IPS-18c (cell line): ENCODE results near the gene MKNK2.

Experiments
- H3K4me3 ChIP-seq: 2 replicates; pipeline ENCODE4 v1.7.0; 2013; ENCODE audit warnings: low read depth, mild to moderate bottlenecking, low read length, moderate library complexity; ENCODE audit not compliant: insufficient read depth
- H3K9me3 ChIP-seq: one replicate; pipeline ENCODE4 v1.6.1; 2013; ENCODE audit warnings: mild to moderate bottlenecking, low read length, moderate library complexity; ENCODE audit not compliant: control insufficient read depth, insufficient read depth

MKNK2 gene

DNA sequence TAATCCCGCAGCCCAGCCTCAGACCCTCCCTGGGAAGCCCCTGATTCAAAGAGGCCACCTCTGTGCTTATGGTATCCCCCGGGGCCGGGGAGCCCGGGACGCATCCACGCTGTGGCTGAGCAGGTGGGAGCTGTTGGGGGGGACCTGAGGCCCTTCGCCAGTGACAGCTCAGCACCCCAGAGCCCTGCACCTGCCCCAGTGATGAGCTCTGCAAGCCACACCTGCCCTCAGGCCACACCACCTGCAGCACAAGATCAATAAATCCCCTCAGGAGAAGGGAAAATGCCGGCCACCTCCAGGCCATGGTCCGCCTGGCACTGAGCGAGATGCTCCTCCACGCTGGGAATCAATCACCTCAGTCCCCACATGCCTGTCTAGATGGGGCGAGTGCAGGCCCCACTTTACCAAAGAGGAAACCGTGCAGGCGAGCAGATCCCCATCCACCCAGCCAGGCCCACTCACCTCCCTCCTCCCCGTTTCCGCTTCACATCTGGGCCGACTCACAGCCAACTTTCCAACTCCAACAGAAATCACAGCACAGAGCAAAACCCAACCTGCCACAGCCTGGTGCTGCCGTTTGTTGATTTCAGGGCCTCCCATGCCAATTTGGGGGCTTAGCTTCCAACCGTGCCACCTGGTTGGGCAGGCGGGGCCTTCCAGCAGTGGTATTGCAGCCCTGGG, 32.3 kb upstream of the MKNK2 start:
- H3K4me3 ChIP-seq, result no peak overlapping the region
- H3K9me3 ChIP-seq, result peaks cover 4% of the 10 kb centered on the region

DNA sequence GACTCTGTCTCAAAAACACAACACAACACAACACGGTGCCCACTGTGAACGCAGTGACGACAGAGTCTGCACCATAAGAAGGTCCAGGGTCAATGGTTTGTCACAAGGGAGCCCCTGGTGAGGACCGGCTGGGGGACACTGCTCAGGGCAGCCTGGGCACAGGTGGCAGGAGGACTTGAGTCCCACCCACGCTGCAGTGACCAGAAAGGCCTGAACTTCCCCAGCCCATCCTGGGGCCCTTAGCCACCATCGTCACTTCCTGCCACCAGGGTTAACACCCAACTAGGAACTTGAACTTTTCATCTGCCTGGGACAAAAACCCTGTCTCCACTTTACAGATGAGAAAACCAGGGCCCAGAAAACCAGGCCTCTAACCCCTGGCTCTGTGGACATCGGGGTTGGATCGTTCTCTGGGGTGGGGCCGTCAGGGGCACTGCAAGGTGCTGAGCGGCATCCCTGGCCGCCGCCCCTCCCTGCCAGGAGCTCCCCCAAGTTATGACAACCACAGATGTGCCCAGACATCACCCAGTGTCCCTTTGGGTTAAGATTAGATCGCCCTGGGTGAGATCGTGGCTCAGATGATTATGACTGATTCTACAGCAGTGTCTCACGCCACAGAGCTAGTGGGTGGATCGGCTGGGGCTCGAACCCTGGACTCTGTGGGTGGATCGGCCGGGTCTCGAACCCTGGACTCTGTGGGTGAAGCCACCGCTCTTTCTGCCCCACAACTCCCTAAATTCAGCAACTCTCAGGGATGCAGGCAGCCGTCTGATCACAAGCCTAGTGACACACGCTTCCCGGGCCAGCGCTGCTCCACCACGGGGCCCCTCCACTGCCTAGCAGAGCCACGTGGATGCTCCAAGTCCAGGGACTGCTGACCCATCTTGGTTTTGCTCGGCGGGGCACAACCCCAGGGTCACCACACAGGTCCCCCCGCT, 31.1 kb upstream of the MKNK2 start:
- Histone ChIP-seq H3K9me3 (peaks cover 4% of the 10 kb centered on the region), H3K4me3 (no peak overlapping the region)

DNA sequence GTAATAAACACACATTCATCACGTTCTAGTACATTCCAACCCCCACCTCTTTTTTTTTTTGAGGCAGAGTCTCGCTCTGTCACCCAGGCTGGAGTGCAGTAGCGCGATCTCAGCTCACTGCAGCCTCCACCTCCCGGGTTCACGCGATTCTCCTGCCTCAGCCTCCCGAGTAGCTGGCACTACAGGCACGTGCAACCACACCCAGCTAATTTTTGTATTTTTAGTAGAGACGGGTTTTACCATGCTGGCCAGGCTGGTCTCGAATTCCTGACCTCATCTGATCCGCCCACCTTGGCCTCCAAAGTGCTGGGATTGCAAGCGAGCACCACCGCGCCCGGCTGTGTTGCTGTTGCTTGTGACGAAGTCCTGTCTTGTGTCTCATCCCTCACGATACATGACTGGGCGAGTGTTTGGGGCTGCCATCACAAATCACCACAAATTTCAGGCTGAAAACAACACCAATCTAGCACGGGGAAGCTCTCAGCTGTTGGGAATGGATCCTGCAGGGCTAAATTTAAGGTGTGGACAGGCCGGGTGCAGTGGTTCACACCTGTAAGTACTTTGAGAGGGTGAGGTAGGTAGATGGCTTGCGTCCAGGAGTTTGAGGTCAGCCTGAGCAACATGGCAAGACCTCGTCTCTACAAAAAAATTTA, 29.4 kb upstream of the MKNK2 start:
- Histone ChIP-seq H3K4me3 (no peak overlapping the region), H3K9me3 (peaks cover 4% of the 10 kb centered on the region)

DNA sequence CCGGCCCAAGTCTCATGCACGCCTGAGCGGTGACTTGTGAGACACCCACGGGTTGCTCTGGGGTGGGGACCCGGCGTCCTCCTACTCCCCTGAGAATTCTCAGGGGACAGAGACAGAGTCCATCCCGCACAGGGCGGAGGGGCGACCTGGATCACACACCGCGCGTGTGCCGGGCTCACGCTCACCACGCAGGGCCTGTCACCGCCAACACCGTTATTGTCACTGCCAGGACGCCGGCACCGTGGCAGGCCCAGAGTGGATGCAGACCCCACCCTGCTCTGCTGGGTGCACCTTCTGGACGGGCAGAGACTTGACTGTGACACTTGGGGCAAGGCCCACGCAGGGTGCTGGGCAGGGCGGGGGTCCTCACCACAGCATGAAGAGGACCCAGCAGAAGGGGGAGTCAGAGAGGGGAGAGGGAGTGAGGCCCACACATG, 28.8 kb upstream of the MKNK2 start:
- peaks cover 4% of the 10 kb centered on the region for H3K9me3 ChIP-seq
- H3K4me3 ChIP-seq, result no peak overlapping the region

DNA sequence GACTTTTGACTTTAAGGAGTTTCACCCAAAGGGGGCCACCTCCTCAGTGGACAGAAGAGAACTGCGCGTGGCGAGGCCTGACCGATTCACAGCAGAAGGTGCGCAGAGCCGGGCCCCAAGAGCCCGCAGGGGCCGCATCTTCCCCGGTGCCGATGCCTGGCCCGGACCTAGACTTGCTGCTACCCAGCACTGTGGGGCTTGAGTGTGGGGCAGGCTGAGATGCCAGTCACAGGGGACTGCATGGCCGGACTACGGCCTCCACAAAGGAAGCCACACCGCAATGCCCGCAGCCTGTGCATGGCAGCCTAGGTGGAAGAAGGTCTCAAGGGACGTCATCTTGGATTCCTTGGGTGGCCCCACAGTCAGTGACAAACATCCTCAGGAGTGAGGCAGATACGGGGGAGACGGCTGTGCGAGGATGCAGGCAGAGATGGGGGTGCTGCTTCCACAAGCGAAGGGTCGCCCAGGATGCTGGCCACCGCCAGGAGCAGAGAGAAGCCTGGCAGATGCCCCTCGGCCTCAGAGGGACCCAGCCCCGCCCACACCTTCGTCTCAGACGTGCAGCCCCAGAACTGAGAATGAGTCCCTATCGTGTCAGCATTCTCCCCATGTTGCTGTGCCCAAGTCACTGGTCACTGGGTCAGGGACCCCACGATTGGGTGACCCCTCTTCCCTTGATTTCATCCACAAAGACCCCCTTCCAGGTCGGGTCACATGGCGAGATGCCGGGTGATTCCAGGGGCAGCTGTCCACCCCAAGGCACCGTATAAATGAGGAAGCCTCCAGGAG, 28.2 kb upstream of the MKNK2 start:
- H3K4me3 ChIP-seq, result no peak overlapping the region
- H3K9me3 ChIP-seq, result peaks cover 4% of the 10 kb centered on the region

DNA sequence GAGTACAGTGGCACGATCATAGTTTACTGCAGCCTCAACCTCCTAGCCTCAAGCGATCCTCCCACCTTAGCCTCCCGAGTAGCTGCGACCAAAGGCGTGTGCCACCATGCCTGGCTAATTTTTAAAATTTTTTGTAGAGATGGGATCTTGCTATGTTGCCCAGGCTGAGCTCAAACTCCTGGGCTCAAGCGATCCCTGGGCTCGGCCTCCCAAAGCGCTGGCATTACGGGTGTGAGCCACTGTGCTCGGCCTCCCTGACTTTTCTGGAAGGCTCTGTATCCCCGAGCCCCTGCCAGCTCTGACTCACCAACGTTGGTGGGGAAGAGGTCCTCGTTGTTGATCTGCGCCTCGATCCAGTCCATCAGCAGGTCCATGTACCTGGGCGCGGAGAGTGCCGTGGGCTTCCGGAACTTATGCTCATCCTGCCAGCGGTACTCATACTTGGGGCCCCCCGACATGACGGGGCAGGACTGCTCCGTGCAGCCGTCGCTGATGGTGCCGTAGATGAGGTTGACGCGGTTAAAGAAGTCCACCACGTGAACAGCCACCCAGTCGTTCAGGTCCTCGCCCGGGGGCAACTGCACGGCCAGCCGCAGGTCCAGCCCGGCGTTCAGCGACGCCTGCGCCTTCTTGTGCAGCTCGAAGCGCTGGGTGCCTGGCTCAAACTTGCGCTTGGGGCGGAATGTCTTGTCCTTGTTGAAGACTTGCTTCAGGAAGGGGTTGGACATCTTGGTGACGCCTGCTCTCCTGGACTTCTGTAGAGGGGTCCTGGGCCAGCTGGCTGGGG, 27.0 kb upstream of the MKNK2 start:
- no peaks in the 10 kb centered on the region for H3K9me3 ChIP-seq
- no peak overlapping the region for H3K4me3 ChIP-seq

DNA sequence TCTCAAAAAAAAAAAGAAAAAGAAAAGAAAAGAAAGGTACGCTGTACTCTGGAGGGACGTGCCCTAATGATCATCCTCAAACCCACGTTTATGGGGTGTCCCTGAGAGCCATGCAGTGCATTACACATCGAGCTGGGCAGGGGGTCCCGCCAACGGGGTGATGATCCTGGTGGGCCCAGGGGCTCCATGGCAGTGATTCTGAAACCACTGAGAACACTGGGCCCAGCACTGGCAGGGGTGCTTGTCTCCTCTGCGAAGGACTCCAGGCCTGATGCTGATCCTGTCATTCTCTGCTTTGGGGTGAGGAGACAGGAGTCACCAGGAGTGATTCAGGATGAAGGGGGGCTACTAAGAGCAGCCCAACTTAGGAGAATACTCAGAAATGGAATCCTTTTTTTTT, 26.4 kb upstream of the MKNK2 start:
- Histone ChIP-seq H3K9me3 (no peaks in the 10 kb centered on the region), H3K4me3 (no peak overlapping the region)

DNA sequence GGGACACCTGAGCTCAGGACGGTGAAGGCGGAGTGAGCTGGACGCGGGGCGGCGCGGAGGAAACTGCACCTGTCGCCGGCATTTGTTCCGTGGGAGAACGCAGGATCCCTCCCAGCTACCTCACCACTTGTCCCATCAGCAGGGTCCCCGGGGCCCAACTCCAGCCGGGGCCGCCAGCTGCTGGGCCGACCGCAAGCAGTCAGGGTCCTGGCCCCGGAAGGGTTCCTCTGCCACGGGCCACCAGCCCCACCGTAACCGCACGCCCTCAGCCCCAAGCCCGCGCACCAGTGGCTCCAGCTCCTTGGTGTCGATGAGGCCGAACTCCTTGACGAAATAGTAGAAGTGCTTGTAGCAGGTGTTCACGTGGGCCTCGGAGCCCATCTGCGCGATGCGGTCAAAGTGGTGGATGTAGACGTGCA, 25.5 kb upstream of the MKNK2 start:
- H3K9me3 ChIP-seq, result no peaks in the 10 kb centered on the region
- no peak overlapping the region; the same call in 1 of the 2 replicates for H3K4me3 ChIP-seq

DNA sequence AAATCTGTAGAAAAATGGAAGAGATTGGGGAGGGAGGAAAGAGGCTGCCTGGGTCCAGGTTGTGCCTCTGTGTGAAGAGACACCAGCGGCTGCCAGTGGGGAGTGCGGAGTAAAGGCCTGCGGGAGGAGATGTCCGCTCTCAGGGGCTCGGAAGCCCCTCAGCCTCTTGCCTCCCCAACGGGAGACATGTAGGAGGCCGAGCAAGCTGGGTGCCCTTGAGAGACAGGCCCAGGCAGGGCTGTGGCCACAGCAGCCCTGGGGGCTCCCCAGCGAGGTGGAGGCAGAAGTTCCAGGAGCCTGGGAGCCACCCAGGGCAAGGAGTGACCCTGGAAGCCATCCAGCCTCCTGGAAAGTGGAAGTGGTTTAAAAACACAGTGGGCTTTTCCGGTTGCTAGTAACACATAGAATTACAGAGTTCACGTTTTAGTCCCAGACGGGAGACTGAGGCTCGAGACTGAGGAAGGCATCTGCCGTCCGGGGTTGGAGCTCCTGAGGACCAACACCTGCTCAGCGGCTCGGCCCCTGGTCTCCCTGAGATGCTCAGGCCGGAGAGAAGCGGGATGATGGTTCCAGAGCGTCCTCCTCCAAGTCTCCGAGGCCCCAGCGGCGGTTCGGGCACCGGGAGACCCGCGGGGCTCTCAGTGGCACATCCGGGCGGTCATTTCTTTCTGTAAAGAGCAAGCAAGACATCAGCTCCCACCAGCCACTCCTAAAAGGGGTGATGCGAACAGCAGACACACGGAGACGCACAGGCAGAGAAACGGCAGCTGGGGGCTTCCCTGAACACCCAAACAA, 21.9 kb upstream of the MKNK2 start:
- H3K4me3 ChIP-seq, result no peak overlapping the region

DNA sequence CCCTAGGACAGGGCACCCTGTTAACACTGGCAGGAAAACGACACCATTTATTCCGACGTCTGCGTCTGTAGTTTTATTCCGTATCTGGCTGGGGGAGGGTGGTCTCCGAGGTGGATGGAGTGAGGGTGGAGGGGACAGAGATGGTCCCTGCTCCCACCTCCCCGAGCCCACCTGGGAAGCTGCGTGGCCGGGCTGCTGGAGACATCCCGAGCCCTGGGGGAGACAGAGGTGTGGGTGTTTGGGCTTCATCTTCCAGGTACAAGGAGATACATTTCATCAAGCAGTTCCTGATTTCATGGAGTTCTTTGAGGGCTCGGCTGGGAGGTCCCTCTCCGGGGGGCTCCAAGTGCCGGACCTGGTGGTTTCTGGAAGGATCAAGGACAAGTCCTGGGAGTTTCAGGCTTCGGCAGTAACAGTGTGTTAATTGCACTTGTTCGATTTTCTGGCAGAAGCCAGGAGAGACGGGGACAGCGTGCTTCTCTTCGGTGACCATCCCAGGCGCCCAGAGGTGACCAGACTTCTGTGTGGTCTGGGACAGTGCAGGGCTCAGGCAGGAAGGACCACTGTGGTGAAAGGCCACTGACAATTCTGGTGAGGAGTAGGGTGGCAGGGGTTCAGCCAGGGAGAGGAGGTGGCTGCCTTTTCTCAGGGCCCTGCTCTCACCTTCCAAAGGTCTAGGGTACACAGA, 20.1 kb upstream of the MKNK2 start:
- H3K4me3 ChIP-seq, result no peak overlapping the region
- no peaks in the 10 kb centered on the region for H3K9me3 ChIP-seq

More for the DNA sequence above, 21.9 kb upstream of the MKNK2 start:
- H3K9me3 ChIP-seq, result no peaks in the 10 kb centered on the region

DNA sequence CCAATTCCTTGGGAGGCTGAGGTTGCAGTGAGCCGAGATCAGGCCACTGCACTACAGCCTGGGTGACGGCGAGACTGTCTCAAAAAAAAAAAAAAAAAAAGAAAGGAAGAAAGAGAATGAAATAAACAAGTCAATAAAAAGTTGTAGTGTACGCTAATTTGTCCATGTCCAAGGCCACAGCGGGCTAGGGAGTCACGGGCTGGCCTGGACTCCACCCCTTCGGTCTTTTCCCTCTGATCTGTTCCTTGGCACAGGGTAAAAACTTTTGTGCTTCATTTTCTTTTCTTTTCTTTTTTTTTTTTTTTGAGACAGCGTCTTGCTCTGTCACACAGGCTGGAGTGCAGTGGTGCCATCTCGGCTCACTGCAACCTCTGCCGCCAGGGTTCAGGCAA, 19.4 kb upstream of the MKNK2 start:
- Histone ChIP-seq H3K9me3 (no peaks in the 10 kb centered on the region), H3K4me3 (no peak overlapping the region)

DNA sequence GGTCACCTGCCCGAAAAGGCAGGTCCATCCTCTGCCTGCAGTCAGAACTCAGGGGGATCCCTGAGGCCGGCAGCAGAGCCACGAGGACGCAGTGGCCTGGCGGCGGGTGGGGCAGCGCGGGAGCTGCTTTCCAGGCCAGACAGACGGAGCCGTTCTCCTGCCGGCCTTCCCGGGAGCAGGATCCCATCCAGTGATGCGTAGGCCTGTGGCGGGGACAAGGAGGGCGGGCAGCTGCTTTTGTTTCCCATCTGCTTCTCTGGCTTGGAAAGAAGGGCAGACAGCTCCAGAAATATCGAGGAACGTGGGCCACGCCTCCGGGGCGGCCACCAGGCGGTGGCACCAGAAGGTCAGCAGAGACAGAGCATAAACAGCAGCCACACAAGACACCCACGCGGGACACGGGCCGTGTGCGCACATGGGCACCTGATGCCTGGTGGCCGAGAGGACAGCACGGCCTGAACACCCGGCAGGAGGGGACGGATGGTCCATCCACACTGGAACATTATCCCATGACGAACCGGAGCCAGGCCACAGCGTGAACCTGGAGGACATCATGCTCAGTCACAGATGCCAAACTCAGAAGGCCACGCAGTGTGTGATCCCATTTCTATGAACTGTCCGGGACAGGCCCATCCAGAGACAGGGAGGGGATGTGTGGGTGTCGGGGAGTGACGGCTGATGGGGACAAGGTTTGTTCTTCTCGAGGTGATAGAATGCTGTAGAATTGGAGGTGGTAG, 13.9 kb upstream of the MKNK2 start:
- no peak overlapping the region for H3K4me3 ChIP-seq
- no peaks in the 10 kb centered on the region for H3K9me3 ChIP-seq

DNA sequence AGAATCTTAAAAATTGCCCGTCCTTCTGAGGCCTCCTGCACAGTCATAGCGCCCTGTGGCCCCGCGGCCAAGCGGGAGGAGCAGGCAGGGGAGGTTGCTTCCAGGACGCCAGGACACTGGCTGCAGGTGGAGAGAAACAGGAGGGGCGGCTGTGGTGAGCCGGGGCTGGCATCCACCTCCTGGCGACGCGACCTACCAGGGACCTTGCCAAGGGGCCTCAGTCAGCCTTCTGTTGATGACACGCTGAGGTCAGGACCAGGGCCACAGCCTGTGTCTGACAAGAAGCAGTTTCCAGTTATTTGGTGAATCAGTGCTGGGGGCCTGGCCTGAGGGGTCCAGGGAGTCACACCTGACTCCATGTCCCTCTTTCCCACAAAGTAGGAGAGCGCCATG, 13.3 kb upstream of the MKNK2 start:
- Histone ChIP-seq H3K4me3 (no peak overlapping the region), H3K9me3 (no peaks in the 10 kb centered on the region)

DNA sequence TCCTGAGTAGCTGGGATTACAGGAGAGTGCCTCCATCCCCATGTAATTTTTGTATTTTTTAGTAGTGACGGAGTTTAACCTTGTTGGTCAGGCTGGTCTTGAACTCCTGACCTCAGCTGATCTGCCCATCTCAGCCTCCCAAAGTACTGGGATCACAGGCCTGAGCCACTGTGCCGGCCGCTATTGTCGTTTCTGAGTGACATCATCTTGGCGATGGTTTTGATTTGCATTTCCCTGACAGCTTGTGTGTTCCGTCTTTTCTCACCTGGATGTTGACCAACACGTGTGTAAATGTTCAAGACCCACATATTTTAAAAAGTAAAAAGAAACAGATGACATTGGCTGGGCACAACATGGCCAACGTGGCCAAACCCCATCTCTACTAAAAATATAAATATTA, 12.8 kb upstream of the MKNK2 start:
- no peaks in the 10 kb centered on the region for H3K9me3 ChIP-seq

DNA sequence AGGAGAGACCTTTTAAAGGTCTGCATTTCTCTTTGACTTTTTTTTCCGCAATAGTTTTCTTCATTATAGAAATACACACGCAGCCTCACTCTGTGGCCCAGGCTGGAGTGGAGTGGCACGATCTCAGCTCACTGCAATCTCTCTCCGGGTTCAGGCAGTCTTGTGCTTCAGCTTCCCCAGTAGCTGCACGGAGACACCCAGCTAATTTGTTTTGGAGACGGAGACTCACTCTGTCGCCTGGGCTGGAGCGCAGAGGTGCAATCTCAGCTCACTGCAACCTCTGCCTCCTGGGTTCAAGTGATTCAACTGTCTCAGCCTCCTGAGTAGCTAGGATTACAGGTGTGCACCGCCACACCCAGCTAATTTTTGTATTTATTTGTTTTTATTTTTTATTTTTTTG, 11.7 kb upstream of the MKNK2 start:
- Histone ChIP-seq H3K4me3 (no peak overlapping the region), H3K9me3 (no peaks in the 10 kb centered on the region)

More for the DNA sequence above, 12.8 kb upstream of the MKNK2 start:
- no peak overlapping the region for H3K4me3 ChIP-seq
